Measurements from ENCODE around the gene ESR2.
"Not testable (repeated sequence)": the region's sequence is repeated elsewhere in the genome, so short reads cannot be mapped to it uniquely, and the experiment has no call there.

Gene ESR2

GRCh38 chr14:64293976-64294671 is at the start of gene ESR2:
TSS of gene ESR2 (minus strand) at chr14:64294371. CDS start at chr14:64282985, 11,386 bp downstream.
- peak; percentile 76 for DNase-seq

DNA sequence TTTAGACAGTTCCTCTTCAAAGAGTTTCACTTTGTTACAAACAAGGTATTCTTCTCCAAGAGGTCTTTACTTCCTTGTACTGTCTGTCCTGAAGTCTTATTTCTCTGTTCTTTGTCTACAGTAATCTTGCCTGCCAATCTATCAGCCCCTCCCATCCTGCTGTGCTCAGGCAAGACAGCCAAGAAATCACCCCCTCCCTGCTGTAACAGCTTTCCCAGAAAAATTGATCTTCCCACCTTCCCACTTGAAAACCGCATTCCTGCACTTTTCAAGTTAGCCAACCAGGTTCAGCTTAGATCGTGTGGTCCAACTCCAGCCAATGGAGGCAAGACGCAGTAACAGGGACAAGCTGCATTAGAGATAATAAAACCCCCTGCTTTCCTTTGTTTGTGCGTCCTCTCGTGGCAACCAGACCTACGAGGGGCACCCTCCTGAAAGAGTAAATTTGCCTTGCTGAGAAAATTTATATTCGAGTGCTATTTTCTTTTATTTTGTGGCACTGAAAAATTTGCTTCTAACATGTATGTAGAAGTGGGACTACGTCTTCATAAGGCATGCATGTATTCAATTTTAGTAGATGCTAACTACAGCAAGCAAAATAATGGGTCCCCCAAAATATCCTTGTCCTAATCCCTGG is 46.5 kb upstream of the ESR2 start:
- no peak for DNase-seq

GRCh38 chr14:64338616-64339316 is 44.6 kb upstream of the ESR2 start:
- peak; percentile 95 for DNase-seq

DNA sequence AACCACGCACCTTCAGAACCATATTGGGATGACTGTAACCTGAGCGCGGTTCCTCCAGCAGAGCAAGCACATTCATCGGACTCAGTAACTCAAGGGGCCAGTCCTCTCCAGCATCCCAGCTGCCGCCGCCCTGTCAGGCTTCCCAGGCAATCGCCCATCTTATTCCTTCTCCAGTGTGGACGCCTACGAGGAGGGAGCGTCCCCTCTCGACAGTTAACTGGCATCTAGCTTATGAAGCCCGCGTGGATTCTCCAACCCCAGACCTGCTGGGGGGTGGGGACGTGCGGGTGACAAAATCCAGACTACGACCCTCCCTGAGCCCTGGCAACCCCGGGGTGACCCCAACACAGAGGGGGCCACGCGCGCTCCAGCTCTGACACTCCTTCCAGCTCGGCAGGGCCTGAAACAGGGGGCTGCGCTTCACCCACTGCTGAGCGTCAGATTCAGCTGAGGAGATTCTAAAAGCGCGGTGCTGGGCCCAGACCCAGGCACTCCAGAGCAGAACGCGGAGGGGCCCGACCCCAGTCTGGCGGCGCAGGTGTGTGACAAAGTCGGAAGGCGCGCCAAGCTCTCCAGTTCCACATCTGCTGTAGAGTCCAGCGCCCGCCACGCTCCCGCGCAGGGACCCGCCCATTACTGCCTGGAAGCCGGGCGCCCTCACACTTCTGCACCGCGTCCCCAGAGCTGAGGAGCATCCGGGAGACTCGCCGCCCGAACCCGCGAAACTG is 43.9 kb upstream of the ESR2 start:
- no peak for DNase-seq

GRCh38 chr14:64329149-64329548 is 35.0 kb upstream of the ESR2 start:
- DNase-seq: no peak

- no peak for DNase-seq
These were observed 32.3 kb upstream of the ESR2 start for GRCh38 chr14:64326502-64326901.

DNA sequence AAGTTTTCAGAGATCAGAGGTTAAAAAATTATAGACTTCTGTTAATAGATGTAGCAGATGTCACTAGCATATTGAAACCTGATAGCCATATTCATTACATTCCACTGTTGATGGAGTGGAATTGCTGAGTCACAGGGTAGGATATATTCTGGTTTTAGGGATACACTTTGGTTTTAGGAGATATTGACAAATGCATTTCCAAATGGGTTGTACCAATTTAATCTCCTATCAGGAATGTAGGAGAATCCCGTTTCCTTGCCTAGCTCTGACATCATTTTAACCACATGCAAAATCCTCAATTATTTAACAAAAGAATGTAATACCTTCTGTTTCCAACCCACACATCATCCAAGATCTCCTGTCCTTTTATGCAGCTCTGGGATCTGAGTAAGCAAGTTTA is 30.7 kb upstream of the ESR2 start:
- DNase-seq: no peak

GRCh38 chr14:64324461-64324860 is 30.3 kb upstream of the ESR2 start:
- no peak for DNase-seq

GRCh38 chr14:64320362-64320761 is 26.2 kb upstream of the ESR2 start:
- DNase-seq: not testable (repeated sequence)

- DNase-seq: not testable (repeated sequence)
These were observed 24.5 kb upstream of the ESR2 start for GRCh38 chr14:64318695-64319094.

GRCh38 chr14:64303471-64303917 is 9.3 kb upstream of the ESR2 start:
- DNase-seq: peak; percentile 57

GRCh38 chr14:64298773-64299172 is 4.6 kb upstream of the ESR2 start:
- DNase-seq: no peak

- peak; percentile 51 for DNase-seq
These were observed 2.4 kb upstream of the ESR2 start for GRCh38 chr14:64296561-64296960.

DNA sequence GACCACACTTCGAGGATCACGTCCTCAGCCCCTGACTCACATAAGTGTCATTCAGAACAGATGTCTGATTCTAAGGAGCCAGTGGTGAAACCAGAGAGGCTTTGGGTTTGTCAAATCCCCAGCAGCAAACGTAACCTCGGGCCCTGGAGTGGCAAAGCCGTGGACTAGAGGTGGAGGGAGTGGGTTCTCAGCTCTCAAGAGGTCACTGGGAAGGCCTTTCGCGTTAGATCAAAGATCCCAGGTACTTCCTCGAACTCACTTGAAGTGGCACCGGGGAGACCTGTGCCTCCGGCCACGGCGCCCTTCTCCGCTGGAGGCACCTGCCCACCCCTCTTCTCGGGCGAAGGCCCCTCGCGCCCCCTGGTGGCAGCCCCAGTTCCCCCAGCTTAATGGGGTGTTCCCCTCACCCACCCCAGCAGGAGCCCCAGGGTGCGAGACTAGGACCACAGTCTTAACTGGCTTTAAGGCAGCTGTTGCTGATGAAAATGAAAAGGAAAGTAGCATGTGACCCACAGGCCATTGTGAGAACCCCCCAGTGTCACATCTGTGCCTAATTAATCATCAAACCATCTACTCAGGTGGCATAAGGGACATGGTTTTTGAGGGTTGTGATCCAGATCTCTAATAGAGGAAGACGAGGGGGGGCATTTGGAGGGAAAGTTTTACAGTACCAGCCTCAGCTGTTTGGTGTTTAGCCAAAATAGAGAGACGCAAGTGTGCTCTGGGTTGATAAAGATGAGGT is 672 bp upstream of the ESR2 start:
- DNase-seq: peak; percentile 95

DNA sequence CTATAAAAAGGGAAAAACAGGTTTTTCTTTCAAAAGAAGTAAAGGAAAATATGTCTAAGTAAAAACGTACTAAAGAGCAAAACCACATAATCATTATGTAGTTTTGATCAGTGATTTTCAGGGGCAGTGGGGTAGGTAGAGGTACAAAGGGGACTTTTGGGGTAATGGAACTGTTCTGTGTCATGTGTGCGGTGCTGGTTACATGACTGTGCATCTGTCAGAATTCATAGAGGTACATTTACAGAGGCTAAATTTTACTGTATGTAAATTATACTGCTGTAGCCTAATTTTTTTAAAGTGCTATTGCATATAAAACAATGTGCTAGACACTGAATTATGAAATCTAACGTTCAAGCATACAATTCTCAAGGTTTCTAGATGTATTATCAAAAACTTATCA is 2.0 kb downstream of the ESR2 start:
- no peak for DNase-seq

DNA sequence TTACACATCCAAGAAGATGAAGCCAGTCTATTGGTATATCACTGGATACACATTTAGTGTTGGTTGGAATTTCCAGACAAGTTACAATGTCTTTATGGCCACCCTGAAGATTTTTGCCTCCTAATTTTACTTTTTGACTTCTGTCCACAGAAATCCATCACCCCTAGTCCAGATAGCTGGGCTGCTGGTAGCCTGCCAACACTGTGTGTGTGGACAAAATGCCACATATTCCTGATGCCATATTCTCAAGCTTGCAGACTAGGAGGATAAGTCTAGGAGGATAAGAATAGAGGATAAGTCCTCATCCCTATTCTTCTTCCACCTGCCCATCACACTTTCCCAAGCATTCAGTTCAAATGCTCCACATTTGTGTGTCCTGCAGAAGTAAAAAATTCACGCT is 4.6 kb downstream of the ESR2 start:
- DNase-seq: no peak

GRCh38 chr14:64281805-64282204 is 12.4 kb downstream of the ESR2 start:
- no peak for DNase-seq

DNA sequence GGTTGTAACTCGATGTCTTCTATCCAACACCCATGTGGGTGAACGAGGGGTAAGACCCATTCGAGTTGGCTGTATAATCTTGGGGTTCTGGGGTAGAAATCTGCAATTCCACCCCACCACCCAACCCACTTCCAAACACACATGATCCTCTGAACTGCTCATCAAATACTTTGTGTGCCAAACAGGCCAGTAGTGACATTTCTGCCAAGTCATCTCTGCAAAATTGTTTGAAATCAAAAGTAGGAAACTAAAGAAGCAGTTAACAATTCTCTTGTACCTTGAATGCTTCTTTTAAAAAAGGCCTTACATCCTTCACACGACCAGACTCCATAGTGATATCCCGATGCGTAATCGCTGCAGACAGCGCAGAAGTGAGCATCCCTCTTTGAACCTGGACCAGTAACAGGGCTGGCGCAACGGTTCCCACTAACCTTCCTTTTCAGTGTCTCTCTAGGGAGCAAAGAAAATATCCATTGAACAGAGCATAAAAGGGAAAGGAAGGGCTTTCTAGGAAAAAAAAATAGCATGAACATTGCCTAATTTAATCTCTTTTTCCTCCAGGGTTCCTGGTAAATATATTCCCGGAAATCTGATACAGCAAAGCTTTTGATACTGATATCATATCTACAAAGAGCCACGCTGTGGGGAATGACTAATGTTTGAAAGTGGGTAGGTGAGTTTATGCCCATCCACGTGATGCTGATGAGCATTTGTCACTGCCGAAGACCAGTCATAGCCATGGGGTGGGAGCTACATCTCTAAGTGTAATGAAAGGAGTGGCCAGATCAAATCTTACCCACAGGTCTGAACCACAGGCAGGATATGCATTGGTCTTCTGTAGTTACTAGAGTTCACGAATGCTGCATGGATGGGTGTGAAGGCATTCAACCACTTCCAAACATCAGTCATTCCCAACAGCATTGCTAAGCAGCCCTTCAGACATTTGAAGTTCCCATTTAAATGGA is 14.2 kb downstream of the ESR2 start:
- DNase-seq: no peak

- no peak for DNase-seq
These were observed 15.7 kb downstream of the ESR2 start for GRCh38 chr14:64278458-64278857.

- DNase-seq: no peak
These were observed 22.2 kb downstream of the ESR2 start for GRCh38 chr14:64272019-64272418.

- DNase-seq: no peak
These were observed 27.9 kb downstream of the ESR2 start for GRCh38 chr14:64266239-64266638.

Data from activated CD8-positive, alpha-beta memory T cell treated with anti-CD3 and anti-CD28 coated beads for 24 hours (primary cell).